OCI-LY1 (cell line): ENCODE data around the gene RNF151.

ENCODE experiments used
- CTCF ChIP-seq: fragments of 200-600 bp; sonication (generic), shearing (Covaris generic); IDR thresholded peaks from 2 replicates; pipeline ENCODE4 v1.5.1; 2017; ENCODE audit warnings: mild to moderate bottlenecking, antibody characterized with exemption, low read length, moderate library complexity, mixed read lengths
- EZH2 ChIP-seq: fragments of 200-600 bp; sonication (generic), shearing (Covaris generic); IDR thresholded peaks from 2 replicates; pipeline ENCODE4 v1.8.0; 2017; ENCODE audit warnings: borderline replicate concordance, mixed run types, mild to moderate bottlenecking, antibody characterized with exemption, low read length, moderate library complexity, mixed read lengths

DNA sequence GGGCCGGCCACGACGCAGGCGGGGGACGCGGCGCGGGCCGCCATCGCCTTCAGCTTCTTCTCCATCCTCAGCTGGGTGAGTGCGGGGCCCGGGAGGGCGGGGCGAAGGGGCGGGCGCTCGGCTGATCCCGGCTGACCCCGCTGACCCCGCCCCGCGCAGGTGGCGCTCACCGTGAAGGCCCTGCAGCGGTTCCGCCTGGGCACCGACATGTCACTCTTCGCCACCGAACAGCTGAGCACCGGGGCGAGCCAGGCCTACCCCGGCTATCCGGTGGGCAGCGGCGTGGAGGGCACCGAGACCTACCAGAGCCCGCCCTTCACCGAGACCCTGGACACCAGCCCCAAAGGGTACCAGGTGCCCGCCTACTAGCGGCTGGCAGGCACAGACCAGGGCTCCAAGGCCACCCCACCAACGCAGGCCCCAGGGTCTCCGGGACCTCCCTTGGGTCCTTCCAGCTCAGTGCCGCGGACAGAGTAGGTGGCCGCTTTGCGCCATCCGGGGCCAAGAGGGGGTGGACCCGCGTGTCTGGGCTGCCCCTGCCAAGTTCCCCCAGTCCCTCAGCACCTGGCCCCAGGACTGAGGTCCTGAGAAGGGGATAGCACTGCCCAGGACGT, 26.2 kb downstream of the RNF151 start:
- TF ChIP-seq CTCF (no peak), EZH2 (no peak)
